Tibial artery (tissue), 4 donors: Measurements from ENCODE around the gene ISG20L2.
A peak's percentile ranks its signal among the peaks of the same experiment; 100 is the strongest.

ENCODE experiments used
- DNase-seq, 2 donors: peaks; one replicate each; pipeline ENCODE4 v3.0.0-alpha.2; 2019
- H3K27ac ChIP-seq, 2 donors: fragments of 200-600 bp; sonication (generic) in 1 of 2; 1 replicate in 1 of 2; 2 replicates in 1 of 2; pipeline ENCODE4 v1.5.1; 2018 to 2019; ENCODE audit warnings: mild to moderate bottlenecking in 1 of 2
- H3K27me3 ChIP-seq, 2 donors: fragments of 200-600 bp; sonication (generic) in 1 of 2; one replicate each; pipeline versions ENCODE4 v1.5.1 to v1.6.0; 2016 to 2019
- H3K36me3 ChIP-seq, 3 donors: fragments of 200-600 bp; sonication (generic) in 2 of 3; one replicate each; pipeline ENCODE4 v1.5.1; 2016 to 2019; ENCODE audit warnings: mild to moderate bottlenecking in 2 of 3
- H3K4me1 ChIP-seq, 4 donors: fragments of 200-600 bp; sonication (generic) in 2 of 4; 1 replicate in 3 of 4; 2 replicates in 1 of 4; pipeline ENCODE4 v1.5.1; 2016 to 2019
- H3K4me3 ChIP-seq, 2 donors: fragments of 200-600 bp; sonication (generic) in 1 of 2; 1 replicate in 1 of 2; 2 replicates in 1 of 2; pipeline ENCODE4 v1.5.1; 2018 to 2019; ENCODE audit warnings: mild to moderate bottlenecking in 2 of 2
- H3K9me3 ChIP-seq, 3 donors: fragments of 200-600 bp; sonication (generic) in 1 of 3; one replicate each; pipeline ENCODE4 v1.5.1; 2016 to 2019
- intact Hi-C: fragments of 100-400 bp; cut with DNase I; formaldehyde crosslinking; loops from one replicate; pipeline ENCODE4 v1.15.0; 2023; ENCODE audit warnings: low total_unique reads
- TF ChIP-seq, protein P1 (sequence below), 2 experiments: fragments of 200-600 bp in 1 of 2; fragments of 450-650 bp in 1 of 2; IDR thresholded peaks; one replicate each; pipeline ENCODE4 v1.5.1; 2017 to 2019; ENCODE audit warnings: antibody characterized with exemption in 2 of 2, mild to moderate bottlenecking in 1 of 2, moderate library complexity in 1 of 2

Gene ISG20L2

DNA sequence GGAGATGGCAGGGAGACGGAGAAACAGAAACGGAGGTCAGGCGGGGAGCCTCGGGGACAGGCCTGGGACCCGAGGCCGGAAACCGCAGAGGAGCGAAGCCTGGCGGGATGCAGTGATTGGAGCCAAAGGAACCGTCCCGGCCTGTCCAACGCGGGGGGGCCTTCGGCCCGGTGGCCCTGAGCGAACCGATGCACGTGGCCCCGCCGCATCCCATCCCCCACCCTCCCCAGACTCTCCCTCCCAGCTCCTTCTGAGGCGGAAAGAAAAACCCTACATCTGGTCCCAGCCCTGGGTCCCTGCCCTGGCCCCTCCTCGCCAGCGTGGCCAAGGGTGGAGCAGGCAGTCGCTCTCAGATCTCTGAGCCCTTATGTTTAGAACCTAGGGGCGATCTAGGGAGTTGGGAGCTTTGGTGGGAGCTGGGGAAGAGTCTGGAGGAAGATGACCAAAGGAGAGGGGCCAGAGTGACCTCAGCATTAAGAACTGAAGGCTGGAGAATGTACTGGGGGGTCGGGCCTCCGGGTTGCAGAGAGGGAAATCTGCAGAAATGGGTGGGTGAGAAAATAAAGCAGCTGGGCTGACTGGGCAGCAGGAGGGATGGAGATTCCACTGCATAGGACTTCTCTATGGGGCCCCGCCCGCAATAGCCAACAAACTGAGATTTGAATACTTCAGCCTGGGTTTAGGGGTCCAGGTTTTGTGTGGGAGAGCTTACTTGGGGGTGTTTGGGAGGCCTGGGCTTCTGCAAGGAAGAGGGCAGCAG, 21.7 kb downstream of the ISG20L2 start:
- Histone ChIP-seq H3K9me3 (no peaks in the 10 kb centered on the region), H3K27me3 (peaks cover 0 to 14% of the 10 kb centered on the region in 2 donors), H3K27ac (peak overlapping the region; percentile 76 to 77), H3K36me3 (no peaks in the 10 kb centered on the region), H3K4me1 (peaks cover 5 to 69% (median 42%) of the 10 kb centered on the region in 4 donors), H3K4me3 (peak overlapping the region; percentile 42 to 56)
- TF ChIP-seq, protein P1, sequence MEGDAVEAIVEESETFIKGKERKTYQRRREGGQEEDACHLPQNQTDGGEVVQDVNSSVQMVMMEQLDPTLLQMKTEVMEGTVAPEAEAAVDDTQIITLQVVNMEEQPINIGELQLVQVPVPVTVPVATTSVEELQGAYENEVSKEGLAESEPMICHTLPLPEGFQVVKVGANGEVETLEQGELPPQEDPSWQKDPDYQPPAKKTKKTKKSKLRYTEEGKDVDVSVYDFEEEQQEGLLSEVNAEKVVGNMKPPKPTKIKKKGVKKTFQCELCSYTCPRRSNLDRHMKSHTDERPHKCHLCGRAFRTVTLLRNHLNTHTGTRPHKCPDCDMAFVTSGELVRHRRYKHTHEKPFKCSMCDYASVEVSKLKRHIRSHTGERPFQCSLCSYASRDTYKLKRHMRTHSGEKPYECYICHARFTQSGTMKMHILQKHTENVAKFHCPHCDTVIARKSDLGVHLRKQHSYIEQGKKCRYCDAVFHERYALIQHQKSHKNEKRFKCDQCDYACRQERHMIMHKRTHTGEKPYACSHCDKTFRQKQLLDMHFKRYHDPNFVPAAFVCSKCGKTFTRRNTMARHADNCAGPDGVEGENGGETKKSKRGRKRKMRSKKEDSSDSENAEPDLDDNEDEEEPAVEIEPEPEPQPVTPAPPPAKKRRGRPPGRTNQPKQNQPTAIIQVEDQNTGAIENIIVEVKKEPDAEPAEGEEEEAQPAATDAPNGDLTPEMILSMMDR (IDR thresholded peaks at IDR 0.05) = no peak
- DNase-seq = peak; percentile 57 to 89
- intact Hi-C loops = no loop called here

DNA sequence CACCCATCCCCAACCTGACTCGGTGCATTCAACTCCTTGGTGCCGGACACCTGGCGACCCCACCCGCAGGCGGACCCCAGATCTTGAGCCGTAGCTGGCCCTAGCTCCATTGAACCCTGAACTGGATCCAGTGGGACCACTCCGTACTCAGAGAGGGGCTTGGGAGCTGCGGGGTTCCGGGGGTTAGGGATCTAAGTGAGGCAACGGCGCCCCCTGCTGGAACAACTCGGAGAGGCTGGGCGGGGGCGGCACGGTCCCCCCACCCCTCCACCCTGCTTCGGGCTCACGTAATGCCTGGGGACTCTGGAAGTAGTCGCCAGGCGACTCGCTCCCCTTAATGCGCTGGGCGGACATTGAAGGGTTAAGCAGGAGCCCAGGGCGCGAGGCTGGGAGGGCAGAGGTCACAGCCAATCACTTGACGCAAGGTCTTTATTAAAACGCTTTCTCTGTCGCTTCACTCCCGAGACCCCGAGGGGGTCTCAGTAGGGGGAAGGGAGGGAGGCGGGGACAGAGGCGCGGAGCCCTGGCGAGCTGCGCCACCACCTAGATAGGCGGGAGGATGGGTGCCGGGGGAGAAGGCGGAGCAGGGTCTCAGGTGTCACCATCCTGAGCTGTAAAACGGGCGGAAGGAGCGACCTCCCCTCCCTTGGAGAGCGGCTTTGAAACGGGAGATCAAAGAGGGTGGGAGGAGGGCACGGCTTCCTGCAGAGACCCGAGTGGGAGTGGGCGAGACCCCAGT, 22.5 kb downstream of the ISG20L2 start:
- H3K27ac ChIP-seq = peak overlapping the region; percentile 76 to 77
- H3K36me3 ChIP-seq = no peaks in the 10 kb centered on the region
- H3K9me3 ChIP-seq = no peaks in the 10 kb centered on the region
- intact Hi-C loops = no loop called here
- H3K4me1 ChIP-seq = peaks cover 5 to 69% (median 42%) of the 10 kb centered on the region in 4 donors
- peak overlapping the region; percentile 42 to 56 for H3K4me3 ChIP-seq
- TF ChIP-seq, protein P1 (IDR thresholded peaks at IDR 0.05) = peak; percentile 61 to 78
- peak in 1 of 2 donors; percentile 74 for DNase-seq
- H3K27me3 ChIP-seq = peaks cover 0 to 18% of the 10 kb centered on the region in 2 donors

DNA sequence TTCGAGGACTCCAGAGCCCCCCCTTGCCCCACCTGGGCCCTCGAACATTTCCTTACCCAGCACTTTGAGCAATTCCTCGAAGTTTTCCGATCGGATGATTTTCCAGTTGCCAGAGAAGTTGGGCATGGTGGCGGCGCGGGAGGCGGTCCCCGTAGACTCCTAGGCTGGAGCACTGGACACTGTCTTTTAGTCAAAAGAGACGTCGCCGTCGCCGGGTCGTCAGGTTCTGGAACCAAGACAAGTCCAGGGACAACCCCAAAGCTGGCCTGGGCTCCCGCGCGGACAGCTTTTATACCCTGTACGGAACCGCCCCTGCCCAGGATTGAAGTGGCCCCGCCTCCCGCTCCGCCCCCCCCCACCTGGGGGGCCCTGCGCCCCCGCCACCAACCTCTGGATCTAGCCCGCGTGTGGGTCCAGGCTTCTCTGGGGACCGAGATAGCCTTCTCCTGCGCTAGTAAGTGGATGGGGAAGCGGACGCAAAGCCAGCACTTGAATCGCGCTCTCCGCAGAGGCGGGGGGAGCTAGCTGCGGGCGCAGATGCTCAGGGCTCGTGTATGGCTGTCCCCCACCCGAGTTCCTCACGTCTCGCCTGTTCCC, 23.1 kb downstream of the ISG20L2 start, which contains the start of gene CRABP2:
Gene CRABP2, minus strand, starts transcription at position 263 of the 597 bp plus-strand sequence. Its CDS starts 137 bp downstream, at position 126.
- peaks cover 0 to 25% of the 10 kb centered on the region in 2 donors for H3K27me3 ChIP-seq
- peak within 1 kb of the TSS; percentile 76 to 77 for H3K27ac ChIP-seq
- peaks cover 5 to 62% (median 41%) of the 10 kb centered on the region in 4 donors for H3K4me1 ChIP-seq
- peak in 1 of 2 donors; percentile 72 for DNase-seq
- no peaks in the 10 kb centered on the region for H3K9me3 ChIP-seq
- TF ChIP-seq, protein P1 (IDR thresholded peaks at IDR 0.05) = no peak
- peaks cover 0 to 2% (median 0%) of the 10 kb centered on the region in 3 donors for H3K36me3 ChIP-seq
- peak within 1 kb of the TSS; percentile 42 to 56 for H3K4me3 ChIP-seq
- intact Hi-C loops = no loop called here

DNA sequence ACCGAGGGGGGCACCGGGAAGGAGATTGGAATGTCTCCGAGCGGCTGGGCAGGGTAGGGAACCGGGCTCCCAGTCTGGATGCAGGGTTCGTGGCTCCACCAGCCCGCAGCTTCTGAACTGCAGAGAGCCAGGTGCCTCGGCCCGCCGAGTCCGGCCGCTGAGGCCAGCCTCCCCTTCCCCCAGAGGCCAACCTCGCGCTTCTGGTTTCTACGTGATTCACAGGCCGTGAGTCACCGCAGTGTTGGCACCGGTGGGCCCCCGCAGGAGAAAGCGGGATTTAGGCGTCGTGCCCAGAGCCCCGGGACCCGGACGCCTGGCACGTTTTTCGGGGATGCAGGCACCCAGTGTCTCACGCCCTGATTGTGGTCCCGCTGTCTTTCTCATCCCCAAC, 23.6 kb downstream of the ISG20L2 start:
- Histone ChIP-seq H3K27ac (peak overlapping the region; percentile 76 to 77), H3K4me1 (peaks cover 5 to 57% (median 37%) of the 10 kb centered on the region in 4 donors), H3K4me3 (peak overlapping the region; percentile 42 to 56), H3K36me3 (peaks cover 0 to 6% (median 0%) of the 10 kb centered on the region in 3 donors), H3K27me3 (peaks cover 0 to 30% of the 10 kb centered on the region in 2 donors), H3K9me3 (no peaks in the 10 kb centered on the region)
- peak; percentile 67 to 89 for DNase-seq
- TF ChIP-seq, protein P1 (IDR thresholded peaks at IDR 0.05) = no peak
- intact Hi-C loops = no loop called here

DNA sequence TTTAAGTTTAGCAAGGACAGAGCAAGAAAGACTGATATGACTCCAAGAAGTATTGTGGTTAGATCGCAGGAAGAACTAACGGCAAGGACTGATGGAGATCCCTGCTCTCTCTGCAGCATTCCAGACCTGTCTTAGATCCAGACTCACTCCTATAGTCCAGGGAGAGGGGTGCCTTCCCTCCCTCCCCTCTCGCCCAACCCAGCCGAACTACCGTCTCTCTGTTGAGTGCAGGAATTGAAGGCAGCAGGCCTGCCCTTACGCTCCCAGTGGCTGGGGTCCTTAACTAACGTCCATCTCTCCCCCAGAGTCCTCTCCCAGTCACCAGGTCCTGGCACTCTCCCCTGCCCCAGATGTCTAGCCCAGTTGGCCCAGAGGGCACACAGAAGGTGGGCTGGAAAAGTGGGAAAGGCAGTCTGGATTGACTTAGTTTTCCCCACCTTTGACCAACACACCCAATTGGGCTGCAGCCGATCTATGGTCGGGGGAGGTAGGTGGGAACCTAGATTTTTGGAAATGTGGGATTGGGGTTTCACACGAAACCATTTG, 24.3 kb downstream of the ISG20L2 start:
- TF ChIP-seq, protein P1 (IDR thresholded peaks at IDR 0.05) = no peak
- Histone ChIP-seq H3K4me1 (peaks cover 5 to 50% (median 30%) of the 10 kb centered on the region in 4 donors), H3K36me3 (peaks cover 0 to 12% (median 0%) of the 10 kb centered on the region in 3 donors), H3K9me3 (no peaks in the 10 kb centered on the region), H3K27ac (no peak overlapping the region), H3K4me3 (no peak overlapping the region), H3K27me3 (peaks cover 0 to 36% of the 10 kb centered on the region in 2 donors)
- intact Hi-C loops = no loop called here
- no peak for DNase-seq
